H4 (cell line): Measurements from ENCODE around the gene THSD7B. TPM values are rescaled to one million over a fixed set of nuclear protein-coding genes. Genes with fewer than 3 reads are reported as not detected.

Experiments used
- DNase-seq: peaks from one replicate; pipeline ENCODE4 v3.0.0-alpha.2; 2015; ENCODE audit warnings: low spot score
- total RNA-seq: library from RNA; depleted of rRNA; stranded (reverse); fragments of >200 nt; shearing (Covaris generic); gene quantifications from 2 replicates; pipeline ENCODE4 v1.2.3, GENCODE V29; 2014

THSD7B gene
- total RNA-seq, 1 experiment from 2014 or later, result 0.35 TPM

DNA sequence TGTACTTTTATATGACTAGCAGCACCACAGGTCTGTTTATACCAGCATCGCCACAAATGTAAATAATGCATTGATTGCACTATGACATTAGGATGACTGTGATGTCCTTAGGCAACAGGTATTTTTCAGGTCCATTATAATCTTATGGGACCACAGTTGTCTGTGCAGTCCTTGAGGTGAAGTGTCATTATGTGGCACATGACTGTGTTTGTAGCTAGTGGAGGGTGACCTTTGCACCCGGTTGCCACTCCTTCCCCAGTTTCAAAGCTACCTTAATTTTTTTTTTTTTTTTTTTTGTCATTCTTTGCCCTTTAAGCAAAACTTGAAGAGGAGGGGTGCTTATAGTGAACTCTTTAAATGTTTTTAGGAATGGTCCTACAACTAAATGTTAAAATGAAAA is 386.4 kb downstream of the THSD7B start:
- DNase-seq, result no peak

- DNase-seq, result no peak
Measured at GRCh38 chr2:137154946-137155345, 389.6 kb downstream of the THSD7B start.

DNA sequence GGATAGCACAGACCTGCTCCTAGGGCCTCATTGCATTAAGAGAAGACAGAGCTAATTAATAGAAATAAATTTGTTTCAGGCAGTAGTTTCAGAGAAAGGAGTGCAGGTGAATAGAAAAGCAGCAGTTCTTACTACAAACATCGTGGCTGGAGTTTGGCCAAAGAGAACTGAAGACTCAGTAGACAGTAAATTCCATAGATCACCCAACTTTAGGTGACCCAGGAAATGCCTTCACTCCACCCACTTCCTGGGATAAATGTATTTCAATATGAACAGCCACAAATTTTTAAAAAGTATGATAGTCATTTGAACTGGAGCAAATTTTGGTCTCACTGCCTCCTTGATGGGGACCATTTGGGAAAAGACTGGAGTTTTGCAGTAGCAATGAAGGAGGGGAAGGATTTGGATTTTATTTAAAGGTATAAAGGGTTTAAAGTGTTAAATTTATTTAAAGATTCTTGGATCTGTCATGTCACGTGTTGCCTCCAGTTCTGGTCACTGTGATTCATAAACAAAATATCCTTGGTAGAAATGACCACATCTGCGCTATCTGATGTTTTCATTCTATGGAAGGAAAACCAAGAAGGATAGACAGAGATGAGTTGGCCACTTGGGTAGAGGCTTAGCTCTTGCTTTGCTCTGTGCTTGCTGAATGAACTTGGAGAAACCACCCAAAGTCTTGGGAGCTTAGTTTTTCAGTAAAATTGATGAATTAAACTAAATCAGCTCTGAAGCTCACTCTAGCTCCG is 390.2 kb downstream of the THSD7B start:
- no peak for DNase-seq

DNA sequence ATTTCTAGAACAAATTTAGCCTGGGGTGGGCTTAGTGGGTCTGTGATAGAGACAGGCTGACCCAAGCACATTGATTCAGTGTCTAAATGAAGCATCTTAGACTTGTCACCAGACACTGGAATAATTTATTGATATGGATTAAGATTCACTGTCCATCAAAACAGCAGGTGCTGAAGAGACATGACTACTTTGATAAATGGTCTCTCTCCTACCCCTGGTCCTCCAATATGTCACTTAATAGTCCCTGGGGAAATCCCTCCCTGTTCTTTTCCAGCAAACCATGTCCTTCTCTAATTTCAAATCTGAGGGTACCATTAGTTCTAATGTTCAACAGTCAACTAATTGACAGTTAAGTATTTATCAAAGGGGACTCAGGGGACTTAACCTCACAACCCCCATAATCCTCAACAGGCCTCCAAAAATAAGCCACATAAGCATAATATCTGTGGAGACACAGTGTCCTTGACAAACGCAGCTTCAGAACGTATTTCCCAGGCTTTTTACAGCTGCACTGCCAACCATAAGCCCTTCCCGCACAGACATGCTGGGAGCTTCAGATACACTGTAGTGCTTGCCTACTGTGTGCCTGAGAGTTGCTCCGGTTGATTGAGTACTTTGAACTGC is 391.0 kb downstream of the THSD7B start:
- no peak for DNase-seq

GRCh38 chr2:137157851-137158250 is 392.5 kb downstream of the THSD7B start:
- no peak for DNase-seq

GRCh38 chr2:137161250-137161649 is 395.9 kb downstream of the THSD7B start:
- no peak for DNase-seq

GRCh38 chr2:137165968-137166367 is 400.6 kb downstream of the THSD7B start:
- no peak for DNase-seq

- no peak for DNase-seq
Measured at GRCh38 chr2:137167651-137168050, 402.3 kb downstream of the THSD7B start.

DNA sequence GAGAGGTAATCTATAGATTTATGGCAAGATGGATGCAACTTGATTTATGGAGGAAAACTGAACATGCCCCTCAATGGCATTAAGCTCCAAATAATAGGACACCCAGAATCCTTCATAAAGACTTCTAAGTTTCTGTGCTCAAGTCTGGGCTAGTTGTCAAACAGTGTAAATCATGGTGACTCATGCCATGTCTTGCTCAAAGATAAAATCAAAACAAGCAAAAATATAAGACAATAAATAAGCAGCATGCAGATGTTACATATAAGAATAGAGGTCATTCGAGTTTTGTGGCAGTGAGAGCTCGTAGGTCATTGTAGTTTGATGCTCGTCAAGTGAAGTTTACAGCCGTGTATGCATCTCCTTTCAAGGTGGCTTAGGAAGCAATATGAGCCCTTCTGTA is 403.2 kb downstream of the THSD7B start:
- no peak for DNase-seq

DNA sequence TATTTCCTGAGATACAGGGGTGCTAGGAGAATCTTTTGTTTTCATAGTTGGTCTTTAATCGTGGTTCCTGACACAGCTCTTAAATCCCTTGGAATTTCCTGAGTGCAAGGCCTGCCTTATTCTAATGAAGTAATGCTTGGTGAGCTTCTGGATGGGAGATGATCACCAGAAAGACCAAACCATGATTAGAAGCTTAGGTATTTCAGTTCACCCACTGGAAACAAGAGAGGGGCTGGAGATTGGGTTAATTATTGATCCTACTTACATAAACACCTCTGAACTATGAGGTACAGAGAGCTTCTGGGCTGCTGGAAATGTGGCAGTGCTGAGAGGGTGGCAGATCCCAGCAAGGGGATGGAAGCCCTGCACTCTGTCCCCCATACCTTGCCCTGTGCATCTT is 406.8 kb downstream of the THSD7B start:
- DNase-seq, result no peak

DNA sequence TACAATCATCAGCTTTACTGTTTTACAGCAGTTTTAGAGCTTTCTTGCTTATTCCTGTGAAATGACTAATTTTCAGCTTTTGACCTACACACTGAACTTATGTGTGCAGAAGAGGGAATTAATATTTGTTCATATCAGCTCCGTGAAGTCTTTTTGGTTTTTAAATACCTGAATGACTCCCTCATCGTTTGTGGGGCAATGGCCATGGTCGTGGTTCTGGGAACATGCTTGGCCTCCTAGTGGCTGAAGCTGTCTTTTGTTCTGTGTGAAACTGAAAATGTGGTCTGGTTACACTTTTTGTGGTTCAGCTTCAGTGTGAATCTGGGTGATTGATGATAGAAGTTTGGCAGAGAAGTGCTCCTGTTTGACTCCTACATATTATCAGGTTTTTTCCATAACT is 408.1 kb downstream of the THSD7B start:
- peak; percentile 29 for DNase-seq

- no peak for DNase-seq
Measured at GRCh38 chr2:137175246-137175645, 409.9 kb downstream of the THSD7B start.

DNA sequence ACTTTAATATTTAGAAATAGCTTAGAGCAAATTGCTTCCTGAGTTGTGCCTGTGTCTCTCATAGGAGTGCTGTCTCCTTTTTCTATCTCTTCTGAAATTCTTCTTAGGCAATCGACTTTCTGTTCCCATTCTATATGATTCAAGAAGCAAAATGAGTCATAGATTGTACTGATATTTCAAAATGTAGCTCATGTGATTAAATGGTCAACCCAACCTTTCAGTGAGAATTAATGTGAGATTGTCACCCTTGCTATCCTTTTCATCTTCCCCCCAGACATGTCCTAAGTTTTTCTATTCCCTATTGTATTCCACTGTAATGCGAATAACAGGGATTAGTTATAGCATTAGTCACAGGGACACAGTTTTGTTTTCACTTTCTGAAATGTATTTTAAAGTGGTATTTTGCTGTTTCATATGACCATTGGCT is 413.6 kb downstream of the THSD7B start:
- no peak for DNase-seq

- DNase-seq, result no peak
Measured at GRCh38 chr2:137179542-137179941, 414.2 kb downstream of the THSD7B start.

DNA sequence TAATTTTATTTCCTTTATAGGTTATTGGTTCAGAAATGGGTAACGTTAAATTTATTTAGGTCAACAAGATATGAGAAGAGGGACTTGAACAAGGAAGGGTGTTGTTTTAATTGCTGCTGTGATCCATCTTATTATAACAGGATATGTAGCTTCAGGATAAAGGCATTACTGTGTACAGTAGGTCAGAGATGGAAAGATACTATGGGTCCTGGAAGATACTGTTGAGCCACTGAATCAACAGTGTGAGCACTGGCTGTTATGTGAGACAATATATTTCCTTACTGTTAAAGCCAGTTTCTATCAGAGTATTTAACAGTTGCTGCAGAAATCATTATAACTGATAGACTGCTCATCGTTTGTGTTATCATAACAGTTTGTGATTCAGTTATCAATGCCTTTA is 414.7 kb downstream of the THSD7B start:
- DNase-seq, result no peak

DNA sequence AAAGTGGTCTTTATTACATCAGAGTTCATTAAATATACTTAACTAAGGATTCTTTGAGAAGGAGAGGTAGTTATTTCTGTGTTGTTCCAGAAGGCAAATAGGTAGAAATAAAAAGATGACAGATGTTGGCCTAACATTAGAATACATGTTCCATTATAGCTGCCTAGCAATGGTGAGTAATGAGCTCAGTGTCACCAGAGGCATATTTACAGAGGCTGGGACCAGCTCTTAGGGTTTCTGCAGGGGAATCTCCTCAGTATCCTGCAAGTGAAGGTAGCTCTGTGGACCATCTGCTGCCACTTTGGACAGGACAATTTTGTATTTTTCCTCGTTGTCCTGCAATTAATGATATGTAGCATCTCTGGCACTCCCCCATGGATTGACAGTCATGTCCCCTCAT is 416.0 kb downstream of the THSD7B start:
- DNase-seq, result no peak

DNA sequence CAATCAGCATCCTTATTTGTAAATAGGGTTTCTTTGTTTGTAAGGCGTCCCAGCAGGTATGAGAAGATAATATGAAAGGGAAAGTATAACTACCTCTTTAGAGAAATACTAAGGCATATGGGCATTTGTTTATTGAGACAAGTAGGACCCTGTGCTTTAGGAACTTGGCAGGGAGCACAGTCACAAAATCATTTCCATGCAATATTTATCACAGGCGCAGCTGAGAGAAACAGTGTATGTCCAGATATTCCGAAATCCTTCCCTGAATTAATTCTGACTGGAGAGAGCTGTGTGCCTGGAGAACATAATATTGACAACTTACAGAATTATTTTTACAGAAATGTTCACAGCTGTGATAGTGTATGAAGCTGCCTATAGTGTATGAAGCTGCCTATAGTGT is 416.7 kb downstream of the THSD7B start:
- no peak for DNase-seq

- no peak for DNase-seq
Measured at GRCh38 chr2:137183206-137183898, 418.0 kb downstream of the THSD7B start.

DNA sequence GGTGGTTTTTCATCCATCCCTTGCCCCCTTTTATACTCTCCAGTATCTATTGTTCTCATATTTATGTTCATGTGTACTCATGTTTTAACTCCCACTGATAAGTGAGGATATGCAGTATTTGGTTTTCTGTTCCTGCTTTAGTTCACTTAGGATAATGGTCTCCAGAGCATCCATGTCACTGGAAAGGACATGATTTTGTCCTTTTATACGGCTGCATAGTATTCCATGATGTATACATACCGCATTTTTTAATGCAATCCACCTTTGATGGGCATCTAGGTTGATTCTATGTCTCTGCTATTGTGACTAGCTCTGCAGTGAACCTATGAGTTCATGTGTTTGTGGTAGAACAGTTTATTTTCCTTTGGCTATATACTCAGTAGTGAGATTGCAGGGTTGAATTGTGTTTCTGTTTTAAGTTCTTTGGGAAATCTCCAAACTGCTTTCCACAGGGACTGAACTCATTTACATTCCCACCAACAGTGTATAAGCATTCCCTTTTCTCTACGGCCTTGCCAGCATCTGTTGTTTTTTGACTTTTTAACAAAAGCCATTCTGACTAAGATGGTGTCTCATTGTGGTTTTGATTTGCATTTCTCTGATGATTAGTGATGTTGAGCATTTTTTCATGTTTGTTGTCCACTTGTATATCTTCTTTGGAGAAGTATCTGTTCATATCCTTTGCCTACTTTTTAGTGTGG is 420.2 kb downstream of the THSD7B start:
- no peak for DNase-seq

DNA sequence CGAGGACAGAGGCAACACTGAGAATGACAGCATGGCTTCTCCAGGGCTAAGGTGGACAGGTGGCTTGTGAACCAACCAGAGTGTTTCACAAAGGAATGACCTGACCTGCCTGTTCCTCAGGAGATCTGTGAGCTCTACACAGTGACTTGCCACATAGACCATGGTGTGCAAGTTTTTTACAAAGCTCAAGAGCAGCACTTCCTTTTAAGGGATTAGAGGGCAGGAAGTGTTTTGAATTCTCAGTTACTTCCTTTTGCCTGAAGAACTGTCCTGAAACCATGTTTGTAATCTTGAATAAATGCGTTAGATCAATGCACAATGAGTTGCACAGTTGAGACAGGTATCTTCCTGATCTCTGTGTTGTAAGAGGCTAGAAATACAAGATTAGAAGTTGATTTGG is 421.9 kb downstream of the THSD7B start:
- DNase-seq, result no peak

GRCh38 chr2:137190411-137191195 is 425.3 kb downstream of the THSD7B start:
- DNase-seq, result no peak
